ENCODE measurements around the gene ADAMTSL1.

ADAMTSL1 gene

GRCh38 chr9:18778846-18779245 is 304.9 kb downstream of the ADAMTSL1 start:
- no peak for DNase-seq (ENCODE audit: low spot score)
- in situ Hi-C loops (cut with MboI; ENCODE audit: low pct_unique_long_range_greater_than_20kb, low sequenced_read_pairs, unreplicated experiment): no loop called here
- no peak for TF ChIP-seq CTCF (IDR thresholded peaks at IDR 0.05; ENCODE audit: extremely low read depth, insufficient read depth, missing control alignments)

- TF ChIP-seq CTCF (IDR thresholded peaks at IDR 0.05; ENCODE audit: extremely low read depth, insufficient read depth, missing control alignments): no peak
- no peak for DNase-seq (ENCODE audit: low spot score)
- in situ Hi-C loops (cut with MboI; ENCODE audit: low pct_unique_long_range_greater_than_20kb, low sequenced_read_pairs, unreplicated experiment): no loop called here
Measured at GRCh38 chr9:18783909-18784308, 310.0 kb downstream of the ADAMTSL1 start.

GRCh38 chr9:18785604-18786003 is 311.7 kb downstream of the ADAMTSL1 start:
- in situ Hi-C loops (cut with MboI; ENCODE audit: low pct_unique_long_range_greater_than_20kb, low sequenced_read_pairs, unreplicated experiment): no loop called here
- no peak for TF ChIP-seq CTCF (IDR thresholded peaks at IDR 0.05; ENCODE audit: extremely low read depth, insufficient read depth, missing control alignments)
- DNase-seq (ENCODE audit: low spot score): no peak

DNA sequence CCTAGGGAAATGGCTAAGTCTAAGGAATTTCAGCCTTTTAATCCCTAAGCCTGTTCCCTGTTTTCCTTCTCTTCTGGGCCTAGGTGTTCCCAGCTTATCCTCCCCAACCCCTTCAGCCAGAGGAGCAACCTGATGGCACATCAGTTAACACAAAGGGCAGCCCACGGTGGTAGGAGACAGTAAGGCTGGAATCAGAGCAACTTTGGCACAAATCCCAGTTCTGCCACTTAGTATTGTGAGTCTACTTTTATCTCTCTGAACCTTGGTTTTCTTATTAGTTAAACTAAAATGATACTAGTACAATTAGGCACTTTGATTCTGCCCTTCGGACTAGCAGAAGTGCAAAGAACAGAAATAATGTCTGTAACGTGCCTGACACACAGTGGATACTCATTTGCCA is 312.2 kb downstream of the ADAMTSL1 start:
- no peak for DNase-seq (ENCODE audit: low spot score)
- in situ Hi-C loops (cut with MboI; ENCODE audit: low pct_unique_long_range_greater_than_20kb, low sequenced_read_pairs, unreplicated experiment): no loop called here
- no peak for TF ChIP-seq CTCF (IDR thresholded peaks at IDR 0.05; ENCODE audit: extremely low read depth, insufficient read depth, missing control alignments)

DNA sequence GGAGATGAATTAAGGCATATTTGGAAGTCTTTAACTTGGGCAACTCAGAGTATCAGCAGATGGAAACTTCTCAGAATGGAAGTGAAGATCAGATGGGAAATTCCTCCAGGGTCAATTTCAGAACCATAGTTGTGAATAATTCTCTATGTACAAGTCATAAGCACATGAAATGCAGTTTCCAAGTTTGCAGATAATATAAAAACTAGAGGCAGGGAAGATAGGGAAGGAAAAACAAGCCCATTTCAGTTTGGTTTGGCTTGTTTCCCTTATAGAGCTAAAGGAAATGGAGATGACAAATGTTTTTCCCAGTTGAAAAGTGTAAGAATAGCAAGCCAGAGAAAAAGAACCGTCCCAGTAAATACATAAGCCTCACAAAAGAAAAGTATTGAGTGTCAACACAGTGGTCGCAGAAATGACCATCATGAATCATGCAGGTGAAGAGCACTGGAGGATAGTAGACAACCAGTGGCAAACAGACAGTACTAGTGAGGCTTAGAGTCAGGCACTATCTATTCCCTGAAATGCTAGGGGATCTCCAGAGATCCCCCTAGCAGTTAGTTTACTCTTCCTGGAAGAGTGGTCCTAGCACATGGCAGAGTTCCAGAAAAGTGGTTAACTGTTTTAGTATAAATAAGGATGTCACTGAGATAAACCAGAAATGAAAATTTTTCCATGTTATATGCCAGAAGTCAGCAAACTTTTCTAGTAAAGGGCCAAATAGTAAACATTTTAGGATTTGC is 313.1 kb downstream of the ADAMTSL1 start:
- no peak for DNase-seq (ENCODE audit: low spot score)
- TF ChIP-seq CTCF (IDR thresholded peaks at IDR 0.05; ENCODE audit: extremely low read depth, insufficient read depth, missing control alignments): no peak
- in situ Hi-C loops (cut with MboI; ENCODE audit: low pct_unique_long_range_greater_than_20kb, low sequenced_read_pairs, unreplicated experiment): no loop called here

DNA sequence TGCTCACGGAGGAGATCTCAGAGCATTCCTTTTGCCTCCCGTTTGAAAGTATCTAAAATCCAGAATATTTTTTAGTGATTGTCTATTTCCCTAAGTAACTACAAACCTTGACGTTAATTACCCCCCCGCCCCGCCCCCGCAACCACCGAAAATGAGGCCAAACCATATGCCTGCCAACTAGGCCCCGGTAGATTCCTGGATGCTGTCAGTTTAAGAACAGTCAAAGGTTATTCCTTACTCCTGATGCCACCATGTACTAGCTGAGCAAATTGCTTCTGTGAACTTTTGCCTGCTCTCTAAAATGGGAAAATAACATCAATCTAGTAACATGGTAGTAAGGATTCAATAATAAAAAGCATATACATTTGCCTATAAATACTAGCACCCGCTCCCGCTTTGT is 314.3 kb downstream of the ADAMTSL1 start:
- no peak for DNase-seq (ENCODE audit: low spot score)
- in situ Hi-C loops (cut with MboI; ENCODE audit: low pct_unique_long_range_greater_than_20kb, low sequenced_read_pairs, unreplicated experiment): no loop called here
- TF ChIP-seq CTCF (IDR thresholded peaks at IDR 0.05; ENCODE audit: extremely low read depth, insufficient read depth, missing control alignments): no peak
